OCI-LY7 (cell line): ENCODE measurements around the gene MAL. TPM values are rescaled to one million over a fixed set of nuclear protein-coding genes. Genes with fewer than 3 reads are reported as not detected.
"Not testable (repeated sequence)": the region's sequence is repeated elsewhere in the genome, so short reads cannot be mapped to it uniquely, and the experiment has no call there.

Source experiments
- BruUV-seq: library from RNA; stranded (reverse); fragments of 400-500 nt; replicated peaks from 2 replicates; lab custom pipeline; 2021; lab: Mats Ljungman, UMichigan
- CTCF ChIA-PET: fragments of 300-600 bp; sonication (Branson Sonifier 250); formaldehyde crosslinking; loops from one replicate; lab custom pipeline; 2022; ENCODE audit warnings: antibody characterized with exemption; ENCODE audit not compliant: unreplicated experiment; lab: Charles Lee
- POLR2A ChIA-PET: fragments of 300-600 bp; sonication (Branson Sonifier 250); formaldehyde crosslinking; loops from one replicate; lab custom pipeline; 2022; ENCODE audit warnings: antibody characterized with exemption; lab: Charles Lee
- DNase-seq: peaks from one replicate; pipeline ENCODE4 v3.0.0-alpha.2; 2015; ENCODE audit warnings: low spot score
- H2AFZ ChIP-seq: fragments of 200-600 bp; sonication (generic), shearing (Covaris generic); 2 replicates; pipeline ENCODE4 v1.6.1; 2014; ENCODE audit warnings: mild to moderate bottlenecking, antibody characterized with exemption, low read length, moderate library complexity
- H3K27ac ChIP-seq: fragments of 200-600 bp; sonication (generic); 2 replicates; pipeline ENCODE4 v1.5.1; 2014; ENCODE audit warnings: mixed run types, low read depth, mild to moderate bottlenecking, moderate library complexity, low read length, inconsistent platforms; ENCODE audit not compliant: poor library complexity, severe bottlenecking
- H3K36me3 ChIP-seq: fragments of 200-600 bp; sonication (generic); 2 replicates; pipeline ENCODE4 v1.6.1; 2014; ENCODE audit warnings: mild to moderate bottlenecking, antibody characterized with exemption, low read length, moderate library complexity, mixed read lengths; ENCODE audit not compliant: insufficient read depth
- H3K4me1 ChIP-seq: fragments of 200-600 bp; sonication (generic); 2 replicates; pipeline ENCODE4 v1.5.1; 2014; ENCODE audit warnings: mild to moderate bottlenecking, low read length; ENCODE audit not compliant: insufficient read depth, poor library complexity, severe bottlenecking
- H3K4me2 ChIP-seq: fragments of 200-600 bp; sonication (generic); 2 replicates; pipeline ENCODE4 v1.6.1; 2014; ENCODE audit warnings: mild to moderate bottlenecking, low read length
- H3K4me3 ChIP-seq: fragments of 200-600 bp; sonication (generic); 2 replicates; pipeline ENCODE4 v1.5.1; 2014; ENCODE audit warnings: mild to moderate bottlenecking, low read depth, low read length; ENCODE audit not compliant: poor library complexity, severe bottlenecking
- H3K79me2 ChIP-seq: fragments of 200-600 bp; sonication (generic); 2 replicates; pipeline ENCODE4 v1.6.1; 2016; ENCODE audit warnings: low read depth, mild to moderate bottlenecking, low read length, moderate library complexity, mixed read lengths; ENCODE audit not compliant: insufficient read depth
- H3K9me2 ChIP-seq: fragments of 200-600 bp; sonication (generic); 2 replicates; pipeline ENCODE4 v1.6.1; 2016; ENCODE audit warnings: mild to moderate bottlenecking, low read length, mixed read lengths; ENCODE audit not compliant: insufficient read depth
- H3K9me3 ChIP-seq: fragments of 200-600 bp; sonication (generic); 2 replicates; pipeline ENCODE4 v1.6.1; 2014; ENCODE audit warnings: mild to moderate bottlenecking, mixed run types, low read length, mixed read lengths
- H4K20me1 ChIP-seq: fragments of 200-600 bp; sonication (generic); 2 replicates; pipeline ENCODE4 v1.6.1; 2014; ENCODE audit warnings: mild to moderate bottlenecking, antibody characterized with exemption, low read length, moderate library complexity, mixed read lengths; ENCODE audit not compliant: insufficient read depth
- EZH2phosphoT487 ChIP-seq: fragments of 200-600 bp; sonication (generic); IDR thresholded peaks from 2 replicates; pipeline ENCODE4 v1.6.1; 2018; ENCODE audit warnings: low read depth, borderline replicate concordance, mild to moderate bottlenecking, mixed run types, antibody characterized with exemption, low read length, moderate library complexity, mixed read lengths
- intact Hi-C: fragments of 100-400 bp; cut with micrococcal nuclease; formaldehyde crosslinking; loops from one replicate; pipeline ENCODE4 v1.10.0; 2022; ENCODE audit not compliant: unreplicated experiment
- total RNA-seq, 2 experiments: library from RNA; depleted of rRNA in 1 of 2; stranded (reverse); fragments of >200 nt in 1 of 2; shearing (Covaris generic) in 1 of 2; gene quantifications; 2 replicates each; pipeline ENCODE4 v1.2.3, GENCODE V29; 2014 to 2022
- TF ChIP-seq, protein P1 (sequence below): fragments of 200-600 bp; sonication (generic); conservative IDR thresholded peaks from 2 replicates; pipeline ENCODE4 v1.5.1; 2014; ENCODE audit warnings: mild to moderate bottlenecking, antibody characterized with exemption, low read length, moderate library complexity, mixed read lengths

The MAL gene
- total RNA-seq, 2 experiments from 2014 or later: not detected

DNA sequence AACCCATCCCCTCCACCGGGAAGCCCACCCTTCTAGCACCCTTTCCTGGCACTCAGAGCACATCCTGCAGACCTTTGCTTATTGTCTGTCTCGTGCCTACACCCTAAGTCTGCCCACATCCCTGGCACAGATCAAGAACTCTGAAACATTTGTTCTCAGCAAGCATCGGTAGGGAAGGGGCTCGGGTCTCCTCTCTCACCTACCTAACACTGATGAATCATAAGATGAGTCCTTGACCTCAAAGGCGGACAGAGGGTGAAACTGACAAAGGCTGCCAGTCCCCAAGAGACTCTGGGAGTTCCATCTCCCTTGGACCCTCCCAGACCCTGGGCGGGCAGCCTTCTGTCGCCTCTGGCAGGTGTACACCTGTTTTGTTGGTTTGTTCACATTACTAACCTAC, 9.3 kb downstream of the MAL start:
- intact Hi-C loops: no loop called here

DNA sequence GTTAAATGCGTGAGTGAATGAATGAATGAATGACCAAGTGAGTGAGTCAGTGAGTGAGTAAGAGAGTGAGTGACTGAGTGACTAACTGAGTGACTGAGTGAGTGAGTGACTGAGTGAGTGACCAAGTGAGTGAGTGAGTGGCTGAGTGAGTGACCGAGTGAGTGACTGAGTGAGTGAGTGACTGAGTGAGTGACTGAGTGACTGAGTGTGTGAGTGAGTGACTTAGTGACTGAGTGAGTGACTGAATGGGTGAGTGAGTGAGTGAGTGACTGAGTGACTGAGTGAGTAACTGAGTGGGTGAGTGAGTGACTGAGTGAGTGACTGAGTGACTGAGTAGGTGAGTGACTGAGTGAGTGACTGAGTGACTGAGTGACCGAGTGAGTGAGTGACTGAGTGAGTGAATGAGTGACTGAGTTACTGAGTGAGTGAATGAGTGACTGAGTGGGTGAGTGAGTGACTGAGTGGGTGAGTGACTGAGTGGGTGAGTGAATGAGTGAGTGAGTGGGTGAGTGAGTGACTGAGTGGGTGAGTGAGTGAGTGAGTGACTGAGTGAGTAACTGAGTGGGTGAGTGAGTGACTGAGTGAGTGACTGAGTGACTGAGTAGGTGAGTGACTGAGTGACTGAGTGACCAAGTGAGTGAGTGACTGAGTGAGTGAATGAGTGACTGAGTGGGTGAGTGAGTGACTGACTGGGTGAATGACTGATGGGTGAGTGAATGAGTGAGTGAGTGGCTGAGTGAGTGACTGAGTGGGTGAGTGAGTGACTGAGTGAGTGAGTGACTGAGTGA, 11.3 kb downstream of the MAL start:
- H3K9me2 ChIP-seq: no peaks in the 10 kb centered on the region
- H4K20me1 ChIP-seq: no peaks in the 10 kb centered on the region
- CTCF ChIA-PET: no interaction called here
- no peak overlapping the region for H3K4me2 ChIP-seq
- BruUV-seq: no TSS peak
- intact Hi-C loops: no loop called here
- no peaks in the 10 kb centered on the region for H3K36me3 ChIP-seq
- no peaks in the 10 kb centered on the region for H3K4me1 ChIP-seq
- H3K9me3 ChIP-seq: no peaks in the 10 kb centered on the region
- no peak for DNase-seq
- TF ChIP-seq, protein P1, sequence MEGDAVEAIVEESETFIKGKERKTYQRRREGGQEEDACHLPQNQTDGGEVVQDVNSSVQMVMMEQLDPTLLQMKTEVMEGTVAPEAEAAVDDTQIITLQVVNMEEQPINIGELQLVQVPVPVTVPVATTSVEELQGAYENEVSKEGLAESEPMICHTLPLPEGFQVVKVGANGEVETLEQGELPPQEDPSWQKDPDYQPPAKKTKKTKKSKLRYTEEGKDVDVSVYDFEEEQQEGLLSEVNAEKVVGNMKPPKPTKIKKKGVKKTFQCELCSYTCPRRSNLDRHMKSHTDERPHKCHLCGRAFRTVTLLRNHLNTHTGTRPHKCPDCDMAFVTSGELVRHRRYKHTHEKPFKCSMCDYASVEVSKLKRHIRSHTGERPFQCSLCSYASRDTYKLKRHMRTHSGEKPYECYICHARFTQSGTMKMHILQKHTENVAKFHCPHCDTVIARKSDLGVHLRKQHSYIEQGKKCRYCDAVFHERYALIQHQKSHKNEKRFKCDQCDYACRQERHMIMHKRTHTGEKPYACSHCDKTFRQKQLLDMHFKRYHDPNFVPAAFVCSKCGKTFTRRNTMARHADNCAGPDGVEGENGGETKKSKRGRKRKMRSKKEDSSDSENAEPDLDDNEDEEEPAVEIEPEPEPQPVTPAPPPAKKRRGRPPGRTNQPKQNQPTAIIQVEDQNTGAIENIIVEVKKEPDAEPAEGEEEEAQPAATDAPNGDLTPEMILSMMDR: no peak
- no peak for TF ChIP-seq EZH2phosphoT487
- POLR2A ChIA-PET: no interaction called here
- no peak overlapping the region for H2AFZ ChIP-seq
- no peaks in the 10 kb centered on the region for H3K79me2 ChIP-seq
- no peak overlapping the region for H3K4me3 ChIP-seq
- no peak overlapping the region for H3K27ac ChIP-seq

More for the DNA sequence above, 9.3 kb downstream of the MAL start:
- H3K36me3 ChIP-seq: no peaks in the 10 kb centered on the region
- H3K9me3 ChIP-seq: no peaks in the 10 kb centered on the region
- ChIA-PET POLR2A (no interaction called here), CTCF (no interaction called here)
- no peak overlapping the region for H3K4me2 ChIP-seq
- H3K27ac ChIP-seq: no peak overlapping the region
- H3K9me2 ChIP-seq: no peaks in the 10 kb centered on the region
- H3K4me3 ChIP-seq: no peak overlapping the region
- TF ChIP-seq, protein P1: no peak
- TF ChIP-seq EZH2phosphoT487: no peak
- no TSS peak for BruUV-seq
- no peaks in the 10 kb centered on the region for H4K20me1 ChIP-seq
- H3K79me2 ChIP-seq: no peaks in the 10 kb centered on the region
- no peaks in the 10 kb centered on the region for H3K4me1 ChIP-seq
- no peak overlapping the region for H2AFZ ChIP-seq
- no peak for DNase-seq

DNA sequence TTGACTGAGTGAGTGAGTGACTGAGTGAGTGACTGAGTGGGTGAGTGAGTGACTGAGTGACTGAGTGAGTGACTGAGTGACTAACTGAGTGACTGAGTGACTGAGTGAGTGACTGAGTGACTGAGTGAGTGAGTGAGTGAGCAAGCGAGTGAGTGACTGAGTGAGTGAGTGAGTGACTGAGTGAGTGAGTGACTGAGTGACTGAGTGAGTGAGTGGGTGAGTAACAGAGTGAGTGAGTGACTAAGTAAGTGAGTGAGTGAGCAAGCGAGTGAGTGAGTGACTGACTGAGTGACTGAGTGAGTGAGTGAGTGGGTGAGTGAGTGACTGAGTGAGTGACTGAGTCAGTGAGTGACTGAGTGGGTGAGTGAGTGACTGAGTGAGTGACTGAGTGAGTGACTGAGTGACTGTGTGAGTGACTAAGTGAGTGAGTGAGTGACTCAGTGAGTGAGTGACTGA, 11.9 kb downstream of the MAL start:
- no peak overlapping the region for H3K4me3 ChIP-seq
- no peak overlapping the region for H3K4me2 ChIP-seq
- no peak overlapping the region for H2AFZ ChIP-seq
- no peaks in the 10 kb centered on the region for H4K20me1 ChIP-seq
- no peaks in the 10 kb centered on the region for H3K4me1 ChIP-seq
- no peaks in the 10 kb centered on the region for H3K79me2 ChIP-seq
- intact Hi-C loops: no loop called here
- no peak for DNase-seq
- BruUV-seq: no TSS peak
- no peak overlapping the region for H3K27ac ChIP-seq
- H3K9me3 ChIP-seq: no peaks in the 10 kb centered on the region
- no peaks in the 10 kb centered on the region for H3K9me2 ChIP-seq
- ChIA-PET CTCF (no interaction called here), POLR2A (no interaction called here)
- TF ChIP-seq EZH2phosphoT487: no peak
- TF ChIP-seq, protein P1: no peak
- H3K36me3 ChIP-seq: no peaks in the 10 kb centered on the region

DNA sequence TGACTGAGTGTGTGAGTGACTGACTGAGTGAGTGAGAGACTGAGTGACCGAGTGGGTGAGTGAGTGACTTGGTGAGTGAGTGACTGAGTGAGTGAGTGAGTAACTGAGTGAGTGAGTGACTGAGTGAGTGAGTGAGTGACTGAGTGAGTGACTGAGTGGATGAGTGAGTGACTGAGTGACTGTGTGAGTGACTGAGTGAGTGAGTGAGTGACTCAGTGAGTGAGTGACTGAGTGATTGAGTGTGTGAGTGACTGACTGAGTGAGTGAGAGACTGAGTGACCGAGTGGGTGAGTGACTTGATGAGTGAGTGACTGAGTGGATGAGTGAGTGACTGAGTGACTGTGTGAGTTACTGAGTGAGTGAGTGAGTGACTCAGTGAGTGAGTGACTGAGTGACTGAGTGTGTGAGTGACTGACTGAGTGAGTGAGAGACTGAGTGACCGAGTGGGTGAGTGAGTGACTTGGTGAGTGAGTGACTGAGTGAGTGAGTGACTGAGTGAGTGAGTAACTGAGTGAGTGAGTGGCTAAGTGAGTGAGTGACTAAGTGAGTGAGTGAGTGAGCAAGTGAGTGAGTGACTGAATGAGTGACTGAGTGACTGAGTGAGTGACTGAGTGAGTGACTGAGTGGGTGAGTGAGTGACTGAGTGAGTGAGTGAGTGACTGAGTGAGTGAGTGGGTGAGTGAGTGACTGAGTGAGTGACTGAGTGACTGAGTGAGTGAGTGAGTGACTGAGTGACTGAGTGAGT, 12.5 kb downstream of the MAL start:
- H3K4me2 ChIP-seq, H3K9me2 ChIP-seq, H3K9me3 ChIP-seq, DNase-seq, BruUV-seq, H4K20me1 ChIP-seq, H2AFZ ChIP-seq, POLR2A ChIA-PET, H3K4me1 ChIP-seq, H3K27ac ChIP-seq, CTCF ChIA-PET, H3K79me2 ChIP-seq, intact Hi-C loops, H3K36me3 ChIP-seq, H3K4me3 ChIP-seq: not testable (repeated sequence)
